ENCODE measurements around the gene RPN2.

GRCh38 chr20:37290158-37290810, 111.2 kb downstream of the RPN2 start:
- no peak for TF ChIP-seq CHD1 (IDR thresholded peaks at IDR 0.05; ENCODE audit: low read depth, low read length)
- no peak for TF ChIP-seq POLR2A (IDR thresholded peaks at IDR 0.05; ENCODE audit: low read depth, low read length)
- TF ChIP-seq CTCF (IDR thresholded peaks at IDR 0.05 in 2 of 3, conservative IDR thresholded peaks at IDR 0.05 in 1 of 3; ENCODE audit: control insufficient read depth in 2 of 3, extremely low read depth in 1 of 3, insufficient read depth in 1 of 3, low read depth in 3 of 3, low read length in 3 of 3): no peak
- no peak for TF ChIP-seq ZNF24 (IDR thresholded peaks at IDR 0.05)
- no peak for TF ChIP-seq SMARCA5 (IDR thresholded peaks at IDR 0.05)
- TF ChIP-seq RAD21 (IDR thresholded peaks at IDR 0.05; ENCODE audit: insufficient read depth, low read depth, low read length): no peak
- no peak for TF ChIP-seq FOS (IDR thresholded peaks at IDR 0.05; ENCODE audit: borderline replicate concordance, extremely low read depth, insufficient read length)
- no peak for TF ChIP-seq CREB1 (IDR thresholded peaks at IDR 0.05; ENCODE audit: low read depth)
- TF ChIP-seq ZNF274 (IDR thresholded peaks at IDR 0.05; ENCODE audit: insufficient read depth, insufficient read length): no peak
- no peak for TF ChIP-seq REST (IDR thresholded peaks at IDR 0.05; ENCODE audit: low read depth, low read length)
- TF ChIP-seq EP300 (IDR thresholded peaks at IDR 0.05; ENCODE audit: borderline replicate concordance in 1 of 2, control insufficient read depth in 1 of 2, low read depth in 2 of 2, low read length in 2 of 2): no peak
- TF ChIP-seq CEBPZ (IDR thresholded peaks at IDR 0.05; ENCODE audit: low read depth, low read length): no peak
